ENCODE data around the gene EVX1. TPM values are rescaled to one million over a fixed set of nuclear protein-coding genes. Genes with fewer than 3 reads are reported as not detected.
A peak's percentile ranks its signal among the peaks of the same experiment; 100 is the strongest.

Gene EVX1
- total RNA-seq, 1 experiment from 2014 or later: 0.33 TPM

- Histone ChIP-seq H3K79me2 (ENCODE audit: low read length) (peaks cover 95% of the 10 kb centered on the region), H3F3A (ENCODE audit: low read length, unreplicated experiment) (no peaks in the 10 kb centered on the region), H3K27me3 (ENCODE audit: low read length) (no peaks in the 10 kb centered on the region), H2AFZ (ENCODE audit: low read length) (peak overlapping the region; percentile 77; the same call in 1 of the 2 replicates), H3K27ac (ENCODE audit: low read length) (peak overlapping the region; percentile 92), H3K4me1 (ENCODE audit: insufficient read depth, low read length) (peaks cover 30% of the 10 kb centered on the region), H3K9me3 (ENCODE audit: low read length) (no peaks in the 10 kb centered on the region), H4K20me1 (ENCODE audit: low read length) (peaks cover 9% of the 10 kb centered on the region; the same call in 1 of the 2 replicates), H3K4me2 (ENCODE audit: low read length) (peak overlapping the region; percentile 94), H3K4me3 (ENCODE audit: low read length) (peak overlapping the region; percentile 75), H3K9ac (ENCODE audit: low read length) (peak overlapping the region; percentile 91), H3K36me3 (ENCODE audit: low read depth, low read length) (0 out of 2 replicates have a peak, but pooled peaks cover 6% of the 10 kb centered on the region), H3K9me2 (replicated peaks; ENCODE audit: low read length) (no peaks in the 10 kb centered on the region)
- ChIA-PET POLR2A (ENCODE audit: unreplicated experiment) (interaction anchor here (0.9 kb wide), 1 partner anchor 539 kb away, joined by 3 read pairs; no protein-coding TSS in a partner anchor), CTCF (interaction anchor here (2.2 kb wide), 1 partner anchor 404 kb away, joined by 29 read pairs; no protein-coding TSS in a partner anchor)
- peak; percentile 40 for DNase-seq
- TF ChIP-seq EZH2phosphoT487 (IDR thresholded peaks at IDR 0.05; ENCODE audit: borderline replicate concordance, low read length) (no peak), EZH2 (IDR thresholded peaks at IDR 0.05; ENCODE audit: low read length, unreplicated experiment) (no peak), CTCF (conservative IDR thresholded peaks at IDR 0.05; ENCODE audit: low read depth, low read length) (no peak)
- BruUV-seq (replicated peaks): no TSS peak
- ATAC-seq: peak; percentile 1; the same call in 1 of the 2 replicates
- intact Hi-C loops (cut with micrococcal nuclease): loop anchor here (5.0 kb wide), 1 partner anchor 34 kb away; the partner anchor contains the start of gene HOXA9
These were observed 41.0 kb upstream of the EVX1 start for GRCh38 chr7:27201580-27202017.

- peak overlapping the region; percentile 92 for H3K27ac ChIP-seq (ENCODE audit: low read length)
- H3K4me1 ChIP-seq (ENCODE audit: insufficient read depth, low read length): peaks cover 36% of the 10 kb centered on the region
- CTCF ChIA-PET: interaction anchor here (0.7 to 2.2 kb wide), 2 partner anchors 39 to 403 kb away, joined by 3 to 29 read pairs; no protein-coding TSS in a partner anchor
- H3K4me2 ChIP-seq (ENCODE audit: low read length): peak overlapping the region; percentile 94
- DNase-seq (peak; percentile 42), ATAC-seq (no peak)
- no peaks in the 10 kb centered on the region for H3K27me3 ChIP-seq (ENCODE audit: low read length)
- peak overlapping the region; percentile 77 for H2AFZ ChIP-seq (ENCODE audit: low read length)
- H3K9ac ChIP-seq (ENCODE audit: low read length): peak overlapping the region; percentile 91
- no peak for TF ChIP-seq EZH2 (IDR thresholded peaks at IDR 0.05; ENCODE audit: low read length, unreplicated experiment)
- TF ChIP-seq EZH2phosphoT487 (IDR thresholded peaks at IDR 0.05; ENCODE audit: borderline replicate concordance, low read length): no peak
- TF ChIP-seq CTCF (conservative IDR thresholded peaks at IDR 0.05; ENCODE audit: low read depth, low read length): no peak
- no peaks in the 10 kb centered on the region for H3F3A ChIP-seq (ENCODE audit: low read length, unreplicated experiment)
- H3K4me3 ChIP-seq (ENCODE audit: low read length): peak overlapping the region; percentile 75
- no peaks in the 10 kb centered on the region for H3K9me2 ChIP-seq (replicated peaks; ENCODE audit: low read length)
- H3K36me3 ChIP-seq (ENCODE audit: low read depth, low read length): 0 out of 2 replicates have a peak, but pooled peaks cover 6% of the 10 kb centered on the region
- H3K9me3 ChIP-seq (ENCODE audit: low read length): no peaks in the 10 kb centered on the region
- H3K79me2 ChIP-seq (ENCODE audit: low read length): peaks cover 95% of the 10 kb centered on the region
- intact Hi-C loops (cut with micrococcal nuclease): loop anchor here (5.0 kb wide), 1 partner anchor 35 kb away; the partner anchor contains the start of gene HOXA9
- H4K20me1 ChIP-seq (ENCODE audit: low read length): 0 out of 2 replicates have a peak, but pooled peaks cover 4% of the 10 kb centered on the region
- BruUV-seq (replicated peaks): no TSS peak
- POLR2A ChIA-PET (ENCODE audit: unreplicated experiment): interaction anchor here (0.9 kb wide), 1 partner anchor 539 kb away, joined by 3 read pairs; no protein-coding TSS in a partner anchor
These were observed 40.4 kb upstream of the EVX1 start for GRCh38 chr7:27202018-27202861.

Measured in PC-3 (cell line).